IPS-11a (cell line): ENCODE results near the gene HBM.
"Not testable (repeated sequence)": the region's sequence is repeated elsewhere in the genome, so short reads cannot be mapped to it uniquely, and the experiment has no call there.

Experiments
- H3K4me3 ChIP-seq: one replicate; pipeline ENCODE4 v1.5.1; 2013; ENCODE audit warnings: low read depth, low read length, control low read depth

HBM gene

DNA sequence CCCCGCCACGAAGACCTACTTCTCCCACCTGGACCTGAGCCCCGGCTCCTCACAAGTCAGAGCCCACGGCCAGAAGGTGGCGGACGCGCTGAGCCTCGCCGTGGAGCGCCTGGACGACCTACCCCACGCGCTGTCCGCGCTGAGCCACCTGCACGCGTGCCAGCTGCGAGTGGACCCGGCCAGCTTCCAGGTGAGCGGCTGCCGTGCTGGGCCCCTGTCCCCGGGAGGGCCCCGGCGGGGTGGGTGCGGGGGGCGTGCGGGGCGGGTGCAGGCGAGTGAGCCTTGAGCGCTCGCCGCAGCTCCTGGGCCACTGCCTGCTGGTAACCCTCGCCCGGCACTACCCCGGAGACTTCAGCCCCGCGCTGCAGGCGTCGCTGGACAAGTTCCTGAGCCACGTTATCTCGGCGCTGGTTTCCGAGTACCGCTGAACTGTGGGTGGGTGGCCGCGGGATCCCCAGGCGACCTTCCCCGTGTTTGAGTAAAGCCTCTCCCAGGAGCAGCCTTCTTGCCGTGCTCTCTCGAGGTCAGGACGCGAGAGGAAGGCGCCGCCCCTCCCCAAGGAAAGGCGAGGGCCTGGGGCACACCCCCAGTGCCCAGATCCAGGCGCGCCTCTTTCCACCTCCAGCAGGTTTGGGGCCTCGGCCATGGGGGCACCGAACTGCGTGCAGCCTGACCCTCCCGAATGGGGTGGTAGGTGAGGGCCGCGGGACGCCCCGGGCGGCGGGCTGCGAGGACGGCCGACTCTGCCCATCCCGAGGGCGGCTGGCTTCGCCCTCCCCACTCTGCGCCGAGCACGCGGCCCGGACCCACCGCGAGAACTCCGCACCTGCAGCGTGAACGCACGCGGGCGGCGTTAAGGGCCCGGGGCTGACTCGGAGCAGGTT is 15.1 kb downstream of the HBM start:
- H3K4me3 ChIP-seq, result peak overlapping the region; percentile 8

DNA sequence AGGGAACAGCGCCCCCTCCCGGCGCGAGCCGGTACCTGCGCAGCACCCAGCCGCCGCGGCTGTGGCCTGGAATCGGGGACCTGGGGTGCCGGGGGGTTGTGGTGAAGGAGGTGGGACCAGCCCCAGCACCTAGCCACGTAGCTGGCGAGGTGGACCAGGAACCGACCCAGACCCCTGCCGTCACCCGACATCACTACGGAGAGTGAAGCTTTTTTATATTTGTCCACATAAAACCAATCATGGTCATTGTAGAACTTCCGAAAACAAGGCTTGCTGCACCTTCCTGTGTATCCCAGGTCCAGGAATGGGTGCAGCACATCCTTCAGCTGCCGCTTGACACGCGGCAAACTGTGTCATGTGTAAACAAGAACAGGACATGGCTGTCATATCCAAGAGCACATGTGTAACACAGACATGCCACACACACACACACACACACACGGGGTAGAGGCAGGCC is 15.8 kb downstream of the HBM start:
- H3K4me3 ChIP-seq, result no peak overlapping the region

DNA sequence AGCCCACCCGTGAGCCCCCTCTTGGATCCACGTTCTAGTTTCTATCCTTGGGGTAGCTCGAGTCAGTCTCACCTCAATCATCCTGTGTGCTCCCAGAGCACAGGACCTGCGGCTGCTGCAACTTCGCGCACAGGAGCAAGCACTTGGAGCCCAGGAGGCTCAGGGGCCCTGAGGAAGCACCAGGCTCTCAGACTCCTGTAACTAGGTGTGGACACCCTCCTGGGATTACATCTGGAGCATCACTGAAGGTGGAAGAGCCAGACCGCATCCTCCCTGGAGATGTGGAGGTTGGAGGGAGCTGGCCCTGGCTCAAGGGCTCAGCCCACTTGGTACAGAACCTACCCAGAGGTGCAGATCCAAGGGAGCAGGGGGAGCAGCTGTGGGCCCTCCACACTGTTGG is 17.2 kb downstream of the HBM start:
- no peak overlapping the region for H3K4me3 ChIP-seq

DNA sequence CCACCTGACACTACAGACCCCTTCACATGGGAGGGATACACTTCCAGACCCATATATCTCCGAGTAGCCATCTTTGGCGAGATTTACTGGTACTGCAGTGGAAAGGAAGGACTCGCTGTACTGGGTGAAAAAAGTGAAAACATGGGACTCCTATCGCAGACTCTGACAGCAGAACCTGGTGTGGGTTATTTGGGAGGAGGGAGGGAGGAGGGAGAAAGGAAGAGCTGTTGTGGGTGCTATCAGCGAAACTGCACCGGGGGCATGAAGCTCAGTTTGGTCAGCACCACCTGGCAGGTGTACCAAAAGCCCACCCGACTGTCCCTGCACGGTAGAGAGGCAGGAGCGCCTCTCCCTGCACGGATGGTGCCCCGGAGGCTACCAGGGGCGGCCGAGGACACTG is 19.4 kb downstream of the HBM start:
- H3K4me3 ChIP-seq, result no peak overlapping the region

DNA sequence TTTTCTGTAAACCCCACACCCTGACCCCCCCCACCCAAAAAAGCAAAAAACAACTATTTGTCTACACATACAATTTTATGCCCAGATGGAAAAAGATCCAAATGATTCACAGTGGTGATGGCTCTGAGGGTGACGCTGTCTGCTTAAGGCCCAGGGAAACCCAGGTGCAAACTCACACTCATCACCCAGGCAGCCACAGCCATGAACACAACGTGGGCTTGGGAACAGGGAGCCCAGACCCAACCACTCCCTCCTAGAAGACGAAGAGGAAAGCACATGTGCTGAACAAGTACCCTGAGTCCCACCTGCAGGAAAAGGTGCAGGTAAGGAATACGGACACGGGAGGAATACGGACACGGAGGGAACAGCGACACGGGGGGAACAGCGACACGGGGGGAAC is 19.9 kb downstream of the HBM start:
- no peak overlapping the region for H3K4me3 ChIP-seq

DNA sequence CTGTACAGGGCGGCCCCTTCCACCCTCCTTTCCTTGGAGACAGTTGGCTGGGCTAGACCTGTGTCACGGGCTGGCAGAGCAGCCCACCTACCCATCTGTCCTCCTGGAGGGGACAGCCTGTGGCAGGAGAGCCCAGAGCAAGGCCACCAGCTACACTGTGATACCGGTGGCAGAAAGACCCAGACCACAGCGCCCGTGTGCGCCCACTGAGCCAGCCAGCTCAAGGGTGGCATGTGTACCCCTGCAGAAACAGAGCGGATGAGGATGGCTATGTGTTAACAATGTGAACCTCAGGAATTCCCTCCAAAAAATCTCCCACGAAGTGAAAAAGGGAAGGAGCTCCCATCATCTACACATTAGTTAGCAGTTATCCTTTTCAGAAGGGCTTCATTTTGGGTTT is 21.6 kb downstream of the HBM start:
- H3K4me3 ChIP-seq, result no peak overlapping the region

DNA sequence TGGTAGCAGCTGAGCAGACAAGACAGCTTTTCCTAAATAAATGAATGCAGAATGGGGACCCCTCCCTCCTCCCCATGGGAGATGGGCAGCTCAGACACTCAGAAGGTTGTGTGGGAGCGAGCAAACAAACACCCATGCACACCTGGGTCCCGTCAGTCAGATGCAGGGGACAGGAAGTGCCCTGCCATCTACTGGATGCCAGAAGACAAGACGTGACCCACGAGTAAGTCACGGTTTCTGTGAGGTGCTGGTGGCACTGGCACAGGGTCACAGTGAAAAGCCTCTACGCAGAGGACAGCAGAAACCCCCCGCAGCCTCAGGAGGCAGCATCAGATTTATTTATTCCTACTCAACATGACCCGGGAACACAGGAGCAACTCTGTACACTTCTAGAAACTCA is 22.9 kb downstream of the HBM start:
- no peak overlapping the region for H3K4me3 ChIP-seq

DNA sequence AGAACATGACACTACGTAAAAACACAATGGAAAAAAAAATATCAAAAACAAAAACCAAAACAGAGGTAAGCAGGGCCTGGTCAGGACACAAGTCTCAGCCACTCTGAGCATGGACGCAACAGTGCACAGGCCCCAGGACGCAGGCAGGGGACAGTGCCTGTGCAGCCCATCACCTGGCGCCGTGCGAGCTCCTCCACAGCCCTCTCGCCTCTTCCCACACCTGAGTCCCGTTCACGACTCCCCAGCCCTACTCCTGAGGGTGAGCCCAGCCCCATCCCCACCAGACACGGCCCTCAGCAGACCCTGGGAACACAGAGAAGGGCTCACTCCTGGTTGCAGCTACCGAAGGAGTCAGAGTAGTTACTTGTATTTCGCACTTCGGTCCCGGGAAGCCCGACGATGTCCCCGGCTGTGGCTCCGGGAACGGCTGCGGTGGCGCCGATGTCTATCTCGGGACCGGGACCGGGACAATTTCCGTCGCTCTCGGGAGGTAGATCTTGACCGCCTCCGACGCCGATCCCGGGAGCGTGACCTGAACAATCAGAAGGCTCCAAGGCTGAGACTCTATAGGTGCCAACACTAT is 23.9 kb downstream of the HBM start:
- no peak overlapping the region for H3K4me3 ChIP-seq

DNA sequence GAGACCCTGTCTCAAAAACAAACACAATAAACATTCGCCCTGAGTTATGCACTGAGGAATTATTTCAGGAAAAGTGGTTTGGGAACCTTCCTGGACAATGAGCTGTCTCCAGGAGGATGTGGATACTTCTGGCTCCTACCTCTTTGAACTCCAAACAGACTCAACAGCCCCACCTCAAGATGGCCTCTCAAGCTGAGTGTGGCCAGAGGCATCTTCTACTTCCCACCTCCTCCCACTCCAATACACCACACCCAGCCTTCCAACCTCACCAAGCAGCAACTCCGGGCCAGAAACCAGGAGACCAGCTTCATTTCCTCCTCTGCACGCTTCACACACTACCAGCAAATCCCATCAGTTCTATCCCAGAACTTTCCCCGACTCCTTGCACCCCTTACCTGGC is 26.1 kb downstream of the HBM start:
- H3K4me3 ChIP-seq, result no peak overlapping the region

DNA sequence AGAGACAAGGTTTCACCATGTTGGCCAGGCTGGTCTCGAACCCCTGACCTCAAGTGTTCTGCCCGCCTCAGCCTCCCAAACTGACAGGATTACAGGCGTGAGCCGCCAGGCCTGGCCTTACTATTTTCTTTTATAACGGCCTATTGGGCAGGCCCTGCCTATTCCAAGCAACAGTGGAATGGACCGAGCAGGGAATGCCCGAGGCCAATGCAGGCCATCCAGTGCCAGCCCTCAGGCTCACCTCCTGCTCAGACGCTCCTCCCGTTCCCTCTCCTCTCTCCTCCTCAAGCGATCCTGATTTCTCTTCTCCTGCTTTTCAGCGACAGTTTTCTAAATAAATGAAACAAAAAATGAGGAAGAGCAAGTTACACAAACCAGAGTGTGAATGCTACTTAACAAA is 26.9 kb downstream of the HBM start:
- no peak overlapping the region for H3K4me3 ChIP-seq

DNA sequence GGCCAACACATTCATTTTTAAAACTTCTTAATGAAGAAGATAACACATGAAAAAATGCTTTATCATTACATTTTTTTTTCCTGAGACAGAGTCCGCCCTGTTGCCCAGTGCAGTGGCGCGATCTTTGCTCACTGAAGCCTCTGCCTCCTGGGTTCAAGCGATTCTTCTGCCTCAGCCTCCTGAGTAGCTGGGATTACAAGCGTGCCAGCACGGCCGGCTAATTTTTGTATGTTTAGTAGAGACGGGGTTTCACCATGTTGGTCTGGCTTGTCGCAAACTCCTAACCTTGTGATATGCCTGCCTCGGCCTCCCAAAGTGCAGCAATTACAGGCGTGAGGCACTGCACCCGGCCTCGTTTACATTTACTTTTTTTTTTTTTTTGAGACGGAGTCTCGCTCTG is 27.7 kb downstream of the HBM start:
- no peak overlapping the region for H3K4me3 ChIP-seq

DNA sequence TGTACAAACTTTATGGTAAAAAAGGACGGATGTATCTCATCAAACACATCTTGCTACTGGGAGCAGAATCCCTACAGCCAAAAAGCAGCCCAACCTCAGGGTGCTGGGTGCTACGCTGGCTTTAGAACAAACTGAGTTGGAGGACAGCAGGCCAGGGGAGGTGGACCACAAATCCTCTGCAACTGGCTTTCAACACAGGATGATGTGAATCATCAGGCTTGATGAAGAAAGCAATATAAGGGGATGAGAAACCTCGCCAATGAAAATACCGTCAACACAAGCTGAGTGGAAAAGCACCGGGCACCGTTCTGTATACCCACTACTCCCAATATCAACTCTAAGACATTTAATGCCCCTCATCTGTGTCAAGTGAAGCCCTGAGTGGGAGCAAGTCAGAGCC is 28.7 kb downstream of the HBM start:
- no peak overlapping the region for H3K4me3 ChIP-seq

DNA sequence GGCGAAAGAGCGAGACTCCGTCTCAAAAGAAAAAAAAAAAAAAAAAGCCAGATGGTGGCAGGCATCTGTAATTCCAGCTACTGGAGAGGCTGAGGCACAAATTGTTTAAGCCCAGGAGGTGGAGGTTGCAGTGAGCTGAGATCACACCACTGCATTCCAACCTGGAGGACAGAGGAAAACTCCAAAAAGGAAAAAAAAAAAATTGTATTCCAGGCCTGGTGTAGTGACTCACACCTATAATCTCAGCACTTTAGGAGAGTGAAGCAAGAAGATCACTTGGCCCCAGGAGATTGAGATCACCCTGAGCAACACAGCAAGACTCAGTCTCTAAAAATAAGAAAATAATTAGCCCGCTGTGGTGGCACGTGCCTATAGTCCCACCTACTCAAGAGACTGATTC is 34.6 kb downstream of the HBM start:
- H3K4me3 ChIP-seq, result no peak overlapping the region

DNA sequence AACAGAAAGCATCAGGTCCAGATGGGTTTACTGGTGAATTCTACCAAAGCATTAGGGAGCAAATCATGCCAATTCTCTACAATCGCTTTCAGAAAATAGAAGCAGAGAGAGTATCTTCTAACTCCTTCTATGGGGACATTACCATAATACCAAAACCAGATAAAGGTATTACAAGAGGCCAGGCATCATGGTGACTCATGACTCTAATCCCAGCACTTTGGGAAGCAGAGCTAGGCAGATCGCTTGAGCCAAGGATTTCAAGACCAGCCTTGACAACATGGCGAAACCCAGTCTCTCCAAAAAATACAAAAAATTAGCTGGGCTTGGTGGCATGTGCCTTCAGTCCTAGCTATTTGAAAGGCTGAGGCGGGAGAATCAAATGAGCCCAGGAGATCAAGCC is 37.5 kb downstream of the HBM start:
- no peak overlapping the region for H3K4me3 ChIP-seq

DNA sequence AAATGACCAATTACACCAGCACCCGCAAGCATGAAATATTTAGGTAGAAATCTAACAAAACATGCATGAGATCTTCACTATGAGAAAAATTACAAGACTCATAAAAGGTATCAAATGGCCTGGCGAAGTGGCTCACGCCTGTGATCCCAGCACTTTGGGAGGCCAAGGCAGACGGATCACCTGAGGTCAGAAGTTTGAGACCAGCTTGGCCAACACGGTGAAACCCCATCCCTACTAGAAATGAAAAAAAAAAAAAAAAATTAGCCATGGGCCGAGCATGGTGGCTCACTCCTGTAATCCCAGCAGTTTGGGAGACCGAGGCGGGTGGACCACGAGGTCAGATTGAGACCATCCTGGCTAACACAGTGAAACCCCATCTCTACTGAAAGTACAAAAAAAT is 38.3 kb downstream of the HBM start:
- not testable (repeated sequence) for H3K4me3 ChIP-seq

DNA sequence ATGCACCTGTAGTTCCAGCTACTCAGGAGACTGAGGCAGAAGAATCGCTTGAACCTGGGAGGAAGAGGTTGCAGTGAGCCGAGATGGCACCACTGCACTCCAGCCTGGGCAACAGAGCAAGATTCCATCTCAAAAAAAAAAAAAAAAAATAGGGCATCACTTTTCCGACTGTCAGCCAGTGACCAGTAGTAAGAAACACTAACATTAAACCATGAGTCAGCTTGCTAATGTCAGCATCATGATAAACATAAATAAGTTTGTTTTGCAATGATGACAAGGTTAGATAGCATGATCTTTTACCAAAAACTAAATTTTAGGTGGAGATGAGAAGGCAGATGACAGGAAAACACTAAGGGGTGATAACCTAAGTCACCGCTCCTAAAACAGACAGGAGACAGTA is 43.6 kb downstream of the HBM start:
- not testable (repeated sequence) for H3K4me3 ChIP-seq

DNA sequence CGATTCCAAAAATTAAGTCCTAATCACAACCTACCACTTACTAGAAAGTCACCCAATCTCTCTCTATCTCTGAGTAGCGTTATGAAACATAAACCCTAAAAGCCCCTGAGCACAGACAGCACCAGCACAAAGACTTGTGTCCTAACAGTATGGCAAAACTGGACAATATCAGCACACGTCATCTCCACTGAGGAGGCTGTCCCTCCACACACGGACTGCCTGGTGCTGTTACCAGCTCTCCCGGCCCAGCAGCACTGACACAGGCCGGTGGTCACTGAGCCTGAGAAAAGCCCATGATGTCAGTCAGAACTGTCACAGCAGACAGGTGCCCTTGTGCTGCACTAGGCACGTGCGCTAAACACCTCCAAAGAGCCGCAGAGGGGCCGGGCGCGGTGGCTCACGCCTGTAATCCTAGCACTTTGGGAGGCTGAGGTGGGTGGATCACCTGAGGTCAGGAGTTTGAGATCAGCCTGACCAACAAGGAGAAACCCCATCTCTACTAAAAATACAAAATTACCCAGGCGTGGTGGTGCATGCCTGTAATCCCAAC is 45.9 kb downstream of the HBM start:
- not testable (repeated sequence) for H3K4me3 ChIP-seq

DNA sequence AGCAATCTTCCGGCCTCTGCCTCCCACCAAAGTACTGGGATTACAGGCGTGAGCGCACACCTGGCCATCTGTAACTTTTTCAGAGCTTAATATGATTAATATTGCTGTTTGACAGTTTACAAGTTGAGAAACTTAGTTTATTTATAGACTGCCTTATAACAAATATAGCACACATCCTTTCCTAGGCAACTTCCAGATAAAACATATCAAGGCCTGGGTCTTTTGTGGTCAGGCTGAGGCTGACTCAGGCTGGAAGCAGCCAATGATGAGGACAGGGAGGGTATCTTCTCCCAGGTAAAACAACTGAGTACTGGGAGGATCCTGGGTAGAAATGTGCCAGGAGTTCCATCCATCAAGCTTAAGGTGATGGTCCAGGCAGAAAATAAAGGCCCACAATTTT is 47.2 kb downstream of the HBM start:
- no peak overlapping the region for H3K4me3 ChIP-seq
